T-helper 1 cell treated with Interleukin-12 subunit alpha and Interleukin-12 subunit beta and Interleukin-4 antibody, amounts not matched to agents 30 ng/mL and 1 ng/mL, for 36 hours (primary cell): Measurements from ENCODE around the gene IVL. TPM values are rescaled to one million over a fixed set of nuclear protein-coding genes. Genes with fewer than 3 reads are reported as not detected.

Experiments
- intact Hi-C: fragments of 100-400 bp; cut with micrococcal nuclease; formaldehyde crosslinking; loops from one replicate; pipeline ENCODE4 v1.15.1; 2024
- total RNA-seq: library from RNA; stranded (reverse); gene quantifications from 2 replicates; pipeline ENCODE4 v1.2.3, GENCODE V29; 2022

The IVL gene
- total RNA-seq, 1 donor from 2014 or later: not detected

DNA sequence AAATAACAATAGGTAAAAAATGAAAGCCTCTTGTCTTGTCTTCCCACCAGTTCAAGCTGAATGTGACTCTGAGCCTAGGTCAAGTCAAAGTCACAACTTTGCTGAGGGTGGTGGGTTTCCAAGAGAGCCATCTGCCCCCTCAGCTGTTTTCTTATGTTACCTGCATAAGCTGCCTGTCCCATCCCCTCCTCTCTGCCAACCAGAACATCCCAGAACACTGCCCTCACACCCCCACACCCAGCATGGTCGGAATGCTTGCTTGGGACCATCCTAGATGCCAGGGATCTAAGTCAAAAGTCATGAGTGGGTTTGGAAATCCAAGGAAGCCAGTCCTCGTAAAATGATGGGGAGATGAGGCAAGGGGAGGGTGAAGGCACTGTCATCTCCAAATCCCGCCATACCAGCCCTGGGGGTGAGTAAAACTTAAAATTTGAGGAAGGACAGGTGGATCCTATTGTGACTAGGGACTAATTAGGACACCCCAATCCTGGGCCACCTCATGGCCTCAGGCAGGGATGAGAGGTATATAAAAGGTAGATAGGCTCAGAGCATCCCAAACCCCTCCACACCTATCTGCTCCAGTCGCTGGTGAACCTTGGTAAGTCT, 38.4 kb downstream of the IVL start, which contains the start of gene SPRR5:
TSS of gene SPRR5 (plus strand) at position 556 of the 606 bp plus-strand sequence. CDS start 1,349 bp downstream, outside the sequence.
- intact Hi-C loops: no loop called here

DNA sequence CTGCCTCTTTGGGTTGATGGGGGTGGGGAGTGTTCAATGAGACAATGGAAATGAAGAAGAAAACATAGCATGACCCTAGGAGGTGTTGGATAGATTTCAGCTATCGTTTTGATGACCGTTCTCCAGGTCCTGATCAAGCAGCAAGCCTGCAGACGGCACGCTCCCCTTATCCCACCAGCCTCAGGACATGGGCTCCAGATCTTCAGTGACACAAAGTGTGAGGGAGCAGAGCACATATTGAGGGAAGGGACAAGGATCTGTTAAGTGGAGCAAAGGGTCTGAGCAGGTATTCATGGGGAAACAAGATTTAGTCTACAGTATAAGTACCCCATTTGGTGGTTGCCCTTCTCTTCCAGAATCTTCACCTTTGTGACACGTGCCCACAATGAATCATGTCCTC, 43.4 kb downstream of the IVL start:
- intact Hi-C loops: no loop called here

DNA sequence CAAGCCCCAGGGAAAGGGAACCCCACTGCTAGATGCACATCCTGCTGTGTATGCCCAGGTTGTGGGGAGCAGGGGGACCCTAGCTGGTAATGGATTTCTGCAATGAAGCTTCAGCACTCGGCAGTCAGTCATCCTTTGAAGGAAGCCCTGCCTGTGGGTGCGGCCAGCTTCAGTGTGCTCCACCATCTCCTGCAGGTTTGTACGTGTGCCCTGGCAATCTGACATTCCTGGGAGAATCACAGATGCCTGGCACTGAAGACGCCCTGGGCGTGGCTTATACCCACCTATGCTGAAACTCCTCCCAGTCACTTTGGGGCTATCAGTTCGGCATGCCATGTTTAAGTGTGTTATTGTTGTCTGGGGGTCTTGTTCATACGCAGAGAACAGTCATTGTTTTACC, 45.4 kb downstream of the IVL start:
- intact Hi-C loops: no loop called here

DNA sequence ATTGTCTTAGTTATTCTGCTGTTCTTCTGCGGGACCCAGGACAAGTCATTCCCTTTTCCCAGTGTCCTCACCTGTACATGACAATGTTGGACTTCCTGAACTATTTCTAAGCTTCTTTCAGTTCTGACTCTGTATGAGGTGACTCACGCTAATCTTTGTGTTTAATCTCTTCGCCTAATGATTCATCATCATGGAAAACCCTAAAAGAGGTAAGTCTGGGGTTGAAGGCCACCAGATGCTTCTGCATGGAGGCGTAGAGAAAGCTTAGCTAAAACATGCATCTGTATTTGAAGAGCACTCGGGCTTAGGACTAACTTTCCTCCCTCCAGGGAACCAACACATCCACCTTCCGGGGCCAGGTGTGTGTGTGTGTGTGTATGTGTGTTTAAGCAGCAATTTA, 46.1 kb downstream of the IVL start:
- intact Hi-C loops: no loop called here

DNA sequence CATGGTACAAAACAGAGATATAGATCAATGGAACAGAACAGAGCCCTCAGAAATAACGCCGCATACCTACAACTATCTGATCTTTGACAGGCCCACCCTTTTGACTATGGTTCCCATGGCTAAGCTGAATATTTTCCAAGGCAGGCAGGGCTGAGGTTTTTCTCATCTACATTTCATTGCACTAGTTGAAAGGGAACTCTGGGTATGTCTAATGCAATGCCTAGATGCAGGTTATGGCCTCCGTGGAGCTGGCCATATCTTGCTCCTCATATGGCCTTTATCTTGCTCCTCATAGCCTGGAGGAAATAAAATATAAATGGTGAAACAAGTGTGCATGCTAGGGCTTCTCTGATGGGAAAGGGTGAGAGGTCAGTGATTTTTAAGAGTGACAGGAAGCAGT, 49.2 kb downstream of the IVL start:
- intact Hi-C loops: no loop called here

DNA sequence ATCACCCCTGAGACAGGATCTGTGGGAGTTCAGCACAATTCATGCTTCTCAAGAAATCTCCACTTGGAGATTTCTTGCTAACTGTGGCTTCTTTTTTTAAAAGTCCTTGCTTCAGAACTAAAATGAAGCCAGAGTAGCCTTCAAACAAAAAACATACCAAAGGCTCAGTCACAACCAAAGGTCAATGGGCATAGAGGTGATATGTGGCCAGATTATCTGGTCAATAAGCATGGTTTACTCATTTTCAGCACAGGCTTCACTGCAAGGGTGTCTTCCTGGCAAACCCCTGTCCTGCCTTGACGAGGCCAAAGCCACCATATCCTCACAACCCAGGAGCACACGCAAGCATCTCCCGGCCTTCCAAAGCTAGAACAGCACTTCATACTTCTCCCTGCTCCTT, 50.9 kb downstream of the IVL start:
- intact Hi-C loops: no loop called here

DNA sequence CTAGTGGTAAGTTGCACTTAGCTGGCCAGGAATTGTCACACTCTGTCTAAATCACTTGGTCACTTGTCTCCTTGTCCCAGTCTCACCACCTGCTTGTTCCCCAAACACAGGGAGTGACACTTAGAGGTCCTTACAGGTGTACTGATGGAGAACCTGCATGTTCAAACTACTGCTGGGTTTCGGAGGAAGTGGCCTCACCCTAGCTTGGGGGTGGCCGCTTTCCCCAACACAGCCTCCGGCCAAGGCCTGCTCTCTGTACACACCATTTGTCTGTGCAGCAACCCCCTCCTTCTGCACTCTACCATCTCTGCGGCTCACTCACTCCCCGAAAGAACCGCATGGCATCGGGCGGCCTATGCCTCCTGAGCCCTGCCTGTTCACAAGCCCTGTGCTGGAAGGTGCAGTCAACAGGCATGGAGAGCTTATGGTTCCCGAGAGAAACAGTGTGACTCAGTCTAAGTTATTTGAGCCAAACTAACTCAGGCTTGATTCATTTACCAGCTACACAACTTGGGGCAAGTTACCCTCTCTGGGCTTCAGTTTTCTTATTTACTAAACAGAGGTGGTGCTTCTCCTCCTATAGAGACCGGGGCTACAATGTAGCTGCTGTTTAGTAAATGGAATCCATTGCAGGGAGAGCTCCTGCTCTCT, 51.6 kb downstream of the IVL start:
- intact Hi-C loops: no loop called here

DNA sequence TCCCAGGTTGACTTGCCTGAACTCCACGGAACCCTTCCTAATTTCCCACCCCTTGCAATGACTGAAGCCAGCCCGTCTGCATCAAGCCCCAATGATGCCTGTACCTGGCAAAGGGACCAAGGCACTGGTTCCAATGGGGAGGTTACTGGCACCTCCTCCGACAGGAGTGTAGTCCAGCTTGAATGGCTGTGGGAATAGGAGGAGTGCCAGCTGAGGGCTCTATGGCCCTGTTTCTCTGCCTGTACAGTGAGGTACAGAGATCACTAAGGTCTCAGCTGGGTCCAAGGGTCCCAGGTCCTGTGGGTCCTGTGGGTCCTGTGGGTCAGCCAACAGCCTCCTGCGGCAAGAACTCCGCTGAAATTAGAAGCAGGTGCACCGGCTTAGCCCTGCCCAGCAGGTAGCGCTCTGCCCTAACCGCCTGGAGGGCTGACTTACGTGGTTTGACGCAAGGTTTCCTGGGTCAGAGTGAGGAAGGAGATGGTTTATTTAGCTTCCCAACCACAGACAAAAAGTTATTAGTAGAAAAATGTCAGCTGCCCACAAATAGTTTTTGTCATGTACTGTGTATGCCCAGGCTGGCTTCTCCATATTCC, 52.2 kb downstream of the IVL start:
- intact Hi-C loops: no loop called here

Other genes with a start within 250 kb of the IVL start
- gene LCE2D, start 245.2 kb upstream of the IVL start, total RNA-seq: not detected in 2 replicates
- gene LCE2C, start 233.3 kb upstream of the IVL start, total RNA-seq: not detected in 2 replicates
- not detected in 2 replicates for gene LCE2B, start 222.4 kb upstream of the IVL start, total RNA-seq
- not detected in 2 replicates for gene LCE2A, start 210.2 kb upstream of the IVL start, total RNA-seq
- gene LCE4A, start 200.4 kb upstream of the IVL start, total RNA-seq: not detected in 2 replicates
- gene KPRP, start 150.5 kb upstream of the IVL start, total RNA-seq: not detected in 2 replicates
- gene LCE1F, start 133.4 kb upstream of the IVL start, total RNA-seq: not detected in 2 replicates
- not detected in 2 replicates for gene LCE1E, start 122.3 kb upstream of the IVL start, total RNA-seq
- not detected in 2 replicates for gene LCE1D, start 111.8 kb upstream of the IVL start, total RNA-seq
- not detected in 2 replicates for gene LCE1C, start 101.9 kb upstream of the IVL start, total RNA-seq
- gene LCE1B, start 96.6 kb upstream of the IVL start, total RNA-seq: not detected in 2 replicates
- gene LCE1A, start 81.1 kb upstream of the IVL start, total RNA-seq: not detected in 2 replicates
- not detected in 2 replicates for gene LCE6A, start 65.7 kb upstream of the IVL start, total RNA-seq
- not detected in 2 replicates for gene LCE7A, start 48.5 kb upstream of the IVL start, total RNA-seq
- gene SMCP, start 30.2 kb upstream of the IVL start, total RNA-seq: not detected in 2 replicates
- not detected in 2 replicates for gene SPRR5, start 38.7 kb downstream of the IVL start, total RNA-seq
- not detected in 2 replicates for gene SPRR4, start 62.1 kb downstream of the IVL start, total RNA-seq
- not detected in 2 replicates for gene SPRR1A, start 75.5 kb downstream of the IVL start, total RNA-seq
- gene SPRR3, start 93.2 kb downstream of the IVL start, total RNA-seq: not detected in 2 replicates
- not detected in 2 replicates for gene SPRR1B, start 122.7 kb downstream of the IVL start, total RNA-seq
- not detected in 2 replicates for gene SPRR2D, start 132.6 kb downstream of the IVL start, total RNA-seq
- gene SPRR2A, start 149.0 kb downstream of the IVL start, total RNA-seq: not detected in 2 replicates
- not detected in 2 replicates for gene SPRR2B, start 163.1 kb downstream of the IVL start, total RNA-seq
- gene SPRR2E, start 186.0 kb downstream of the IVL start, total RNA-seq: not detected in 2 replicates
- not detected in 2 replicates for gene SPRR2F, start 205.0 kb downstream of the IVL start, total RNA-seq
- not detected in 2 replicates for gene SPRR2G, start 242.3 kb downstream of the IVL start, total RNA-seq